OCI-LY7 (cell line): ENCODE measurements around the gene SPSB2. TPM values are rescaled to one million over a fixed set of nuclear protein-coding genes. Genes with fewer than 3 reads are reported as not detected.

Experiments
- BruUV-seq: library from RNA; stranded (reverse); fragments of 400-500 nt; replicated peaks from 2 replicates; lab custom pipeline; 2021; lab: Mats Ljungman, UMichigan
- CTCF ChIA-PET: fragments of 300-600 bp; sonication (Branson Sonifier 250); formaldehyde crosslinking; loops from one replicate; lab custom pipeline; 2022; ENCODE audit warnings: antibody characterized with exemption; ENCODE audit not compliant: unreplicated experiment; lab: Charles Lee
- POLR2A ChIA-PET: fragments of 300-600 bp; sonication (Branson Sonifier 250); formaldehyde crosslinking; loops from one replicate; lab custom pipeline; 2022; ENCODE audit warnings: antibody characterized with exemption; lab: Charles Lee
- DNase-seq: peaks from one replicate; pipeline ENCODE4 v3.0.0-alpha.2; 2015; ENCODE audit warnings: low spot score
- H2AFZ ChIP-seq: fragments of 200-600 bp; sonication (generic), shearing (Covaris generic); 2 replicates; pipeline ENCODE4 v1.6.1; 2014; ENCODE audit warnings: mild to moderate bottlenecking, antibody characterized with exemption, low read length, moderate library complexity
- H3K27ac ChIP-seq: fragments of 200-600 bp; sonication (generic); 2 replicates; pipeline ENCODE4 v1.5.1; 2014; ENCODE audit warnings: mixed run types, low read depth, mild to moderate bottlenecking, moderate library complexity, low read length, inconsistent platforms; ENCODE audit not compliant: poor library complexity, severe bottlenecking
- H3K36me3 ChIP-seq: fragments of 200-600 bp; sonication (generic); 2 replicates; pipeline ENCODE4 v1.6.1; 2014; ENCODE audit warnings: mild to moderate bottlenecking, antibody characterized with exemption, low read length, moderate library complexity, mixed read lengths; ENCODE audit not compliant: insufficient read depth
- H3K4me1 ChIP-seq: fragments of 200-600 bp; sonication (generic); 2 replicates; pipeline ENCODE4 v1.5.1; 2014; ENCODE audit warnings: mild to moderate bottlenecking, low read length; ENCODE audit not compliant: insufficient read depth, poor library complexity, severe bottlenecking
- H3K4me2 ChIP-seq: fragments of 200-600 bp; sonication (generic); 2 replicates; pipeline ENCODE4 v1.6.1; 2014; ENCODE audit warnings: mild to moderate bottlenecking, low read length
- H3K4me3 ChIP-seq: fragments of 200-600 bp; sonication (generic); 2 replicates; pipeline ENCODE4 v1.5.1; 2014; ENCODE audit warnings: mild to moderate bottlenecking, low read depth, low read length; ENCODE audit not compliant: poor library complexity, severe bottlenecking
- H3K79me2 ChIP-seq: fragments of 200-600 bp; sonication (generic); 2 replicates; pipeline ENCODE4 v1.6.1; 2016; ENCODE audit warnings: low read depth, mild to moderate bottlenecking, low read length, moderate library complexity, mixed read lengths; ENCODE audit not compliant: insufficient read depth
- H3K9me2 ChIP-seq: fragments of 200-600 bp; sonication (generic); 2 replicates; pipeline ENCODE4 v1.6.1; 2016; ENCODE audit warnings: mild to moderate bottlenecking, low read length, mixed read lengths; ENCODE audit not compliant: insufficient read depth
- H3K9me3 ChIP-seq: fragments of 200-600 bp; sonication (generic); 2 replicates; pipeline ENCODE4 v1.6.1; 2014; ENCODE audit warnings: mild to moderate bottlenecking, mixed run types, low read length, mixed read lengths
- H4K20me1 ChIP-seq: fragments of 200-600 bp; sonication (generic); 2 replicates; pipeline ENCODE4 v1.6.1; 2014; ENCODE audit warnings: mild to moderate bottlenecking, antibody characterized with exemption, low read length, moderate library complexity, mixed read lengths; ENCODE audit not compliant: insufficient read depth
- EZH2phosphoT487 ChIP-seq: fragments of 200-600 bp; sonication (generic); IDR thresholded peaks from 2 replicates; pipeline ENCODE4 v1.6.1; 2018; ENCODE audit warnings: low read depth, borderline replicate concordance, mild to moderate bottlenecking, mixed run types, antibody characterized with exemption, low read length, moderate library complexity, mixed read lengths
- intact Hi-C: fragments of 100-400 bp; cut with micrococcal nuclease; formaldehyde crosslinking; loops from one replicate; pipeline ENCODE4 v1.10.0; 2022; ENCODE audit not compliant: unreplicated experiment
- total RNA-seq, 2 experiments: library from RNA; depleted of rRNA in 1 of 2; stranded (reverse); fragments of >200 nt in 1 of 2; shearing (Covaris generic) in 1 of 2; gene quantifications; 2 replicates each; pipeline ENCODE4 v1.2.3, GENCODE V29; 2014 to 2022
- TF ChIP-seq, protein P1 (sequence below): fragments of 200-600 bp; sonication (generic); conservative IDR thresholded peaks from 2 replicates; pipeline ENCODE4 v1.5.1; 2014; ENCODE audit warnings: mild to moderate bottlenecking, antibody characterized with exemption, low read length, moderate library complexity, mixed read lengths

Gene SPSB2
- total RNA-seq, 2 experiments from 2014 or later: 8.3 to 8.5 TPM

DNA sequence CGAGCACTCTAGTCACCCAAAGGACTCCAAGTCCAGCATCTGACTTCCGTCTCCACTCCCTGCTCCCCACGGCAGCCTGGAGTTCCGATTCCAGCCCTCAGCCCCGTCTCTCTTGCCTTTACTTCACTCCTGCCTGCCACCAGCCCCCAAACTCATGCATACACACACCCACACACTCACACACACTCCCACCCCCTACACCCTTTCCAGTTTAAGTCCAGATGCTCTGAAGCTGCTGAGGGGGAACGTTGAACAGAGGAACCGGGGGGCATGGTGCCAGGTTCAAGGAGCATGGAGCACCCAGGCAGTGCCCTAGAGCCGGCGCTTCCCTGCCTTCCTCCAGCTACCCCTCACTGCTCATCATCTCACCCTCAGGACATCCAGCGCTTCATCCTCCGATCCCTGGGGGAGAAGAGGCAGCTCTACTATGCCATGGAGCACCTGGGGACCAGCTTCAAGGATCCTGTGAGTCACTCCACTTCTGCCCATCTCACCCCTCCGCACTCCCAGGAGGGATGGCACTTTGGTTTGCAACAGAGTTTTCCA, 41.6 kb downstream of the SPSB2 start:
- BruUV-seq: no TSS peak
- Histone ChIP-seq H3K4me1 (peaks cover 26% of the 10 kb centered on the region), H3K4me2 (no peak overlapping the region), H3K27ac (no peak overlapping the region), H3K4me3 (no peak overlapping the region), H2AFZ (no peak overlapping the region), H4K20me1 (no peaks in the 10 kb centered on the region), H3K9me2 (no peaks in the 10 kb centered on the region), H3K79me2 (no peaks in the 10 kb centered on the region), H3K9me3 (no peaks in the 10 kb centered on the region), H3K36me3 (no peaks in the 10 kb centered on the region)
- intact Hi-C loops: no loop called here
- DNase-seq: no peak
- ChIA-PET POLR2A (interaction anchor here (0.9 kb wide), 1 partner anchor 8 kb away, joined by 5 read pairs; no protein-coding TSS in a partner anchor), CTCF (no interaction called here)
- TF ChIP-seq, protein P1, sequence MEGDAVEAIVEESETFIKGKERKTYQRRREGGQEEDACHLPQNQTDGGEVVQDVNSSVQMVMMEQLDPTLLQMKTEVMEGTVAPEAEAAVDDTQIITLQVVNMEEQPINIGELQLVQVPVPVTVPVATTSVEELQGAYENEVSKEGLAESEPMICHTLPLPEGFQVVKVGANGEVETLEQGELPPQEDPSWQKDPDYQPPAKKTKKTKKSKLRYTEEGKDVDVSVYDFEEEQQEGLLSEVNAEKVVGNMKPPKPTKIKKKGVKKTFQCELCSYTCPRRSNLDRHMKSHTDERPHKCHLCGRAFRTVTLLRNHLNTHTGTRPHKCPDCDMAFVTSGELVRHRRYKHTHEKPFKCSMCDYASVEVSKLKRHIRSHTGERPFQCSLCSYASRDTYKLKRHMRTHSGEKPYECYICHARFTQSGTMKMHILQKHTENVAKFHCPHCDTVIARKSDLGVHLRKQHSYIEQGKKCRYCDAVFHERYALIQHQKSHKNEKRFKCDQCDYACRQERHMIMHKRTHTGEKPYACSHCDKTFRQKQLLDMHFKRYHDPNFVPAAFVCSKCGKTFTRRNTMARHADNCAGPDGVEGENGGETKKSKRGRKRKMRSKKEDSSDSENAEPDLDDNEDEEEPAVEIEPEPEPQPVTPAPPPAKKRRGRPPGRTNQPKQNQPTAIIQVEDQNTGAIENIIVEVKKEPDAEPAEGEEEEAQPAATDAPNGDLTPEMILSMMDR: no peak
- TF ChIP-seq EZH2phosphoT487: no peak

DNA sequence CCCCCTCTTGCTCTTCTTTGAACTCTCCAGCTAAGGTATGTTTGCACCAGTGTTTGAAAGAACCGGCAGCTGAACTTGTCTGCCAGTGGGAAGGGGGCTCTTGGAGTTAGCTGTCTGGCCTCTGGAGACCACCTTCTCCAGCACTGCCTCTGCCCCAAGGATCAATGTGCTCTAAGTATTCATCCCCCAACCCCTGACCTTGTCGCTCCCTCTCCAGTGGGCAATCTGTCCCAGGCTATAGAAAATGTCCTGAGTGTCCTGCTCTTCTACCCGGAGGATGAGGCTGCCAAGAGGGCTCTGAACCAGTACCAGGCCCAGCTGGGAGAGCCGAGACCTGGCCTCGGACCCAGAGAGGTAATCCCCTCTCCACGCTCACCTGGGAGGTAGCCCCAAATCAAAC, 42.1 kb downstream of the SPSB2 start:
- Histone ChIP-seq H3K79me2 (no peaks in the 10 kb centered on the region), H2AFZ (no peak overlapping the region), H3K4me2 (no peak overlapping the region), H3K27ac (no peak overlapping the region), H3K36me3 (no peaks in the 10 kb centered on the region), H3K4me1 (peaks cover 26% of the 10 kb centered on the region), H3K9me2 (no peaks in the 10 kb centered on the region), H3K4me3 (no peak overlapping the region), H4K20me1 (no peaks in the 10 kb centered on the region), H3K9me3 (no peaks in the 10 kb centered on the region)
- TF ChIP-seq EZH2phosphoT487: no peak
- TF ChIP-seq, protein P1: no peak
- intact Hi-C loops: no loop called here
- BruUV-seq: no TSS peak
- ChIA-PET POLR2A (interaction anchor here (1.2 kb wide), 1 partner anchor 18 kb away, joined by 5 read pairs; no protein-coding TSS in a partner anchor), CTCF (interaction anchor here (1.3 kb wide), 1 partner anchor 9 kb away, joined by 5 read pairs; no protein-coding TSS in a partner anchor)
- no peak for DNase-seq

DNA sequence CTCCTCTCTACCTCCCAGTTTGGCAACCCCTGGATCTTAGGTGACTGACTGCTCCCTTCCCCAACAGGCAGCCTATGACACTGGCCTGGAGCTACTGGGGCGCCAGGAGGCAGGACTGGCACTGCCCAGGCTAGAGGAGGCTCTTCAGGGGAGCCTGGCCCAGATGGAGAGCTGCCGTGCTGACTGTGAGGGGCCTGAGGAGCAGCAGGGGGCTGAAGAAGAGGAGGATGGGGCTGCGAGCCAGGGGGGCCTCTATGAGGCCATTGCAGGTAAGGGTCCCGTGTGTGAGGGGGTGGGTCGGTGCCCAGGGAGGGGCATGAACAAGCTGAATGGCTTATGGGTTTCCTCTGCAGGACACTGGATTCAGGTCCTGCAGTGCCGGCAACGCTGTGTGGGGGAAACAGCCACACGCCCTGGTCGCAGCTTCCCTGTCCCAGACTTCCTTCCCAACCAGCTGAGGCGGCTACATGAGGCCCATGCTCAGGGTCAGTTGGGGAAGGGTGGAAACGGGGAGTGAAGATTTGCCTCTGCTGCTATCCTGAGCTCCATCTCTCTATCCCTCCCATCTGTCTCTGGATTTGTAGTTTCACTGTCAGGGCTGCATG, 42.7 kb downstream of the SPSB2 start:
- ChIA-PET CTCF (interaction anchor here (1.1 to 1.3 kb wide), 2 partner anchors 9 to 47 kb away, joined by 4 to 5 read pairs; no protein-coding TSS in a partner anchor), POLR2A (interaction anchor here (1.0 to 1.2 kb wide), 2 partner anchors 9 to 17 kb away, joined by 3 to 5 read pairs; no protein-coding TSS in a partner anchor)
- Histone ChIP-seq H3K4me3 (no peak overlapping the region), H2AFZ (no peak overlapping the region), H3K9me3 (no peaks in the 10 kb centered on the region), H3K27ac (no peak overlapping the region), H3K9me2 (no peaks in the 10 kb centered on the region), H3K36me3 (no peaks in the 10 kb centered on the region), H4K20me1 (no peaks in the 10 kb centered on the region), H3K4me1 (peaks cover 26% of the 10 kb centered on the region), H3K79me2 (no peaks in the 10 kb centered on the region), H3K4me2 (no peak overlapping the region)
- no peak for TF ChIP-seq EZH2phosphoT487
- TF ChIP-seq, protein P1: no peak
- no peak for DNase-seq
- BruUV-seq: no TSS peak
- intact Hi-C loops: no loop called here
